ENCODE measurements around the gene MIPOL1.
"Not testable (repeated sequence)": the region's sequence is repeated elsewhere in the genome, so short reads cannot be mapped to it uniquely, and the experiment has no call there.

Gene MIPOL1

GRCh38 chr14:37185670-37186069 is 12.1 kb upstream of the MIPOL1 start:
- no peak overlapping the region for H2AFZ ChIP-seq (ENCODE audit: low read length)
- H3K36me3 ChIP-seq (ENCODE audit: insufficient read depth, low read length): no peaks in the 10 kb centered on the region
- no peaks in the 10 kb centered on the region for H3K27me3 ChIP-seq (ENCODE audit: insufficient read depth, low read length, poor library complexity, severe bottlenecking)
- no peak overlapping the region for H3K4me2 ChIP-seq (ENCODE audit: low read depth, low read length, poor library complexity, severe bottlenecking)
- no peak for TF ChIP-seq EZH2phosphoT487 (IDR thresholded peaks at IDR 0.05; ENCODE audit: borderline replicate concordance)
- TF ChIP-seq CTCF (conservative IDR thresholded peaks at IDR 0.05; ENCODE audit: low read length): no peak
- no peaks in the 10 kb centered on the region for H3K4me1 ChIP-seq (ENCODE audit: insufficient read depth, low read length, poor library complexity, severe bottlenecking)
- no peaks in the 10 kb centered on the region for H3K9me3 ChIP-seq (ENCODE audit: insufficient read depth, low read depth, low read length)
- no peaks in the 10 kb centered on the region for H4K20me1 ChIP-seq (ENCODE audit: insufficient read depth, low read length, poor library complexity, severe bottlenecking)
- no peaks in the 10 kb centered on the region for H3K9me2 ChIP-seq (replicated peaks; ENCODE audit: low read depth, low read length)
- H3K79me2 ChIP-seq (ENCODE audit: insufficient read depth, low read length): no peaks in the 10 kb centered on the region
- H3K4me3 ChIP-seq (ENCODE audit: low read length, poor library complexity, severe bottlenecking): no peak overlapping the region
- no peaks in the 10 kb centered on the region for H3F3A ChIP-seq (ENCODE audit: low read depth)
- no peak overlapping the region for H3K9ac ChIP-seq (ENCODE audit: low read depth, low read length, poor library complexity, severe bottlenecking)

GRCh38 chr14:37186865-37187264 is 10.9 kb upstream of the MIPOL1 start:
- H3K4me3 ChIP-seq (ENCODE audit: low read length, poor library complexity, severe bottlenecking): no peak overlapping the region

GRCh38 chr14:37187294-37187693 is 10.4 kb upstream of the MIPOL1 start:
- TF ChIP-seq CTCF (conservative IDR thresholded peaks at IDR 0.05; ENCODE audit: low read length): no peak
- TF ChIP-seq EZH2phosphoT487 (IDR thresholded peaks at IDR 0.05; ENCODE audit: borderline replicate concordance): no peak
- no peaks in the 10 kb centered on the region for H4K20me1 ChIP-seq (ENCODE audit: insufficient read depth, low read length, poor library complexity, severe bottlenecking)
- no peak overlapping the region for H2AFZ ChIP-seq (ENCODE audit: low read length)
- H3F3A ChIP-seq (ENCODE audit: low read depth): no peaks in the 10 kb centered on the region
- H3K79me2 ChIP-seq (ENCODE audit: insufficient read depth, low read length): no peaks in the 10 kb centered on the region
- no peak overlapping the region for H3K9ac ChIP-seq (ENCODE audit: low read depth, low read length, poor library complexity, severe bottlenecking)
- no peak overlapping the region for H3K4me2 ChIP-seq (ENCODE audit: low read depth, low read length, poor library complexity, severe bottlenecking)
- H3K4me3 ChIP-seq (ENCODE audit: low read length, poor library complexity, severe bottlenecking): no peak overlapping the region
- H3K4me1 ChIP-seq (ENCODE audit: insufficient read depth, low read length, poor library complexity, severe bottlenecking): no peaks in the 10 kb centered on the region
- no peaks in the 10 kb centered on the region for H3K9me2 ChIP-seq (replicated peaks; ENCODE audit: low read depth, low read length)
- H3K27me3 ChIP-seq (ENCODE audit: insufficient read depth, low read length, poor library complexity, severe bottlenecking): no peaks in the 10 kb centered on the region
- no peaks in the 10 kb centered on the region for H3K9me3 ChIP-seq (ENCODE audit: insufficient read depth, low read depth, low read length)
- H3K36me3 ChIP-seq (ENCODE audit: insufficient read depth, low read length): no peaks in the 10 kb centered on the region

More at GRCh38 chr14:37186865-37187264, 10.9 kb upstream of the MIPOL1 start:
- Histone ChIP-seq H2AFZ (ENCODE audit: low read length) (no peak overlapping the region), H4K20me1 (ENCODE audit: insufficient read depth, low read length, poor library complexity, severe bottlenecking) (no peaks in the 10 kb centered on the region), H3K4me2 (ENCODE audit: low read depth, low read length, poor library complexity, severe bottlenecking) (no peak overlapping the region), H3K36me3 (ENCODE audit: insufficient read depth, low read length) (no peaks in the 10 kb centered on the region), H3K4me1 (ENCODE audit: insufficient read depth, low read length, poor library complexity, severe bottlenecking) (no peaks in the 10 kb centered on the region), H3F3A (ENCODE audit: low read depth) (no peaks in the 10 kb centered on the region), H3K79me2 (ENCODE audit: insufficient read depth, low read length) (no peaks in the 10 kb centered on the region), H3K9me2 (replicated peaks; ENCODE audit: low read depth, low read length) (no peaks in the 10 kb centered on the region), H3K9ac (ENCODE audit: low read depth, low read length, poor library complexity, severe bottlenecking) (no peak overlapping the region), H3K9me3 (ENCODE audit: insufficient read depth, low read depth, low read length) (no peaks in the 10 kb centered on the region), H3K27me3 (ENCODE audit: insufficient read depth, low read length, poor library complexity, severe bottlenecking) (no peaks in the 10 kb centered on the region)
- TF ChIP-seq CTCF (conservative IDR thresholded peaks at IDR 0.05; ENCODE audit: low read length) (no peak), EZH2phosphoT487 (IDR thresholded peaks at IDR 0.05; ENCODE audit: borderline replicate concordance) (no peak)

GRCh38 chr14:37187840-37188577 is 9.7 kb upstream of the MIPOL1 start:
- H3K4me3 ChIP-seq (ENCODE audit: low read length, poor library complexity, severe bottlenecking); H3K27me3 ChIP-seq (ENCODE audit: insufficient read depth, low read length, poor library complexity, severe bottlenecking); H3K4me2 ChIP-seq (ENCODE audit: low read depth, low read length, poor library complexity, severe bottlenecking); H4K20me1 ChIP-seq (ENCODE audit: insufficient read depth, low read length, poor library complexity, severe bottlenecking); H3F3A ChIP-seq (ENCODE audit: low read depth); H3K9ac ChIP-seq (ENCODE audit: low read depth, low read length, poor library complexity, severe bottlenecking); H3K36me3 ChIP-seq (ENCODE audit: insufficient read depth, low read length); H3K9me2 ChIP-seq (replicated peaks; ENCODE audit: low read depth, low read length); H3K9me3 ChIP-seq (ENCODE audit: insufficient read depth, low read depth, low read length); H3K79me2 ChIP-seq (ENCODE audit: insufficient read depth, low read length); H3K4me1 ChIP-seq (ENCODE audit: insufficient read depth, low read length, poor library complexity, severe bottlenecking); H2AFZ ChIP-seq (ENCODE audit: low read length): not testable (repeated sequence)

GRCh38 chr14:37189733-37190132 is 8.0 kb upstream of the MIPOL1 start:
- H3K9ac ChIP-seq (ENCODE audit: low read depth, low read length, poor library complexity, severe bottlenecking): not testable (repeated sequence)

More at GRCh38 chr14:37189733-37190132, 8.0 kb upstream of the MIPOL1 start:
- not testable (repeated sequence) for H3K79me2 ChIP-seq (ENCODE audit: insufficient read depth, low read length); H3K9me2 ChIP-seq (replicated peaks; ENCODE audit: low read depth, low read length); H3K4me2 ChIP-seq (ENCODE audit: low read depth, low read length, poor library complexity, severe bottlenecking); H3K27me3 ChIP-seq (ENCODE audit: insufficient read depth, low read length, poor library complexity, severe bottlenecking); H3K4me1 ChIP-seq (ENCODE audit: insufficient read depth, low read length, poor library complexity, severe bottlenecking); H3K4me3 ChIP-seq (ENCODE audit: low read length, poor library complexity, severe bottlenecking); H3K9me3 ChIP-seq (ENCODE audit: insufficient read depth, low read depth, low read length); H3F3A ChIP-seq (ENCODE audit: low read depth); H4K20me1 ChIP-seq (ENCODE audit: insufficient read depth, low read length, poor library complexity, severe bottlenecking); H3K36me3 ChIP-seq (ENCODE audit: insufficient read depth, low read length); H2AFZ ChIP-seq (ENCODE audit: low read length)
